OCI-LY1 (cell line): ENCODE measurements around the gene ADCY1.

Experiments used
- H2AFZ ChIP-seq: fragments of 200-600 bp; sonication (generic), shearing (Covaris generic); 2 replicates; pipeline ENCODE4 v1.6.0; 2014; ENCODE audit warnings: antibody characterized with exemption, mild to moderate bottlenecking, low read length
- H3F3A ChIP-seq: fragments of 200-600 bp; sonication (generic), shearing (Covaris generic); 2 replicates; pipeline ENCODE4 v1.6.0; 2014; ENCODE audit warnings: mild to moderate bottlenecking, antibody characterized with exemption, low read length, moderate library complexity; ENCODE audit not compliant: insufficient read depth
- H3K27ac ChIP-seq: fragments of 200-600 bp; sonication (generic); 2 replicates; pipeline ENCODE4 v1.5.1; 2014; ENCODE audit warnings: low read length, mixed run types, mild to moderate bottlenecking, low read depth; ENCODE audit not compliant: poor library complexity, severe bottlenecking
- H3K27me3 ChIP-seq: fragments of 200-600 bp; sonication (generic); 2 replicates; pipeline ENCODE4 v1.6.0; 2014; ENCODE audit warnings: antibody characterized with exemption, mild to moderate bottlenecking, low read length, moderate library complexity; ENCODE audit not compliant: insufficient read depth
- H3K36me3 ChIP-seq: fragments of 200-600 bp; sonication (generic); 2 replicates; pipeline ENCODE4 v1.6.1; 2014; ENCODE audit warnings: mild to moderate bottlenecking, antibody characterized with exemption, low read length, moderate library complexity, mixed read lengths; ENCODE audit not compliant: insufficient read depth
- H3K4me1 ChIP-seq: fragments of 200-600 bp; sonication (generic); 2 replicates; pipeline ENCODE4 v1.5.1; 2014; ENCODE audit warnings: mild to moderate bottlenecking, low read length, moderate library complexity; ENCODE audit not compliant: insufficient read depth, severe bottlenecking
- H3K4me2 ChIP-seq: fragments of 200-600 bp; sonication (generic), shearing (Covaris generic); 2 replicates; pipeline ENCODE4 v1.6.1; 2014; ENCODE audit warnings: low read length
- H3K4me3 ChIP-seq: fragments of 200-600 bp; sonication (generic); 2 replicates; pipeline ENCODE4 v1.5.1; 2014; ENCODE audit warnings: low read length, low read depth, mild to moderate bottlenecking, mixed read lengths; ENCODE audit not compliant: poor library complexity, severe bottlenecking
- H3K79me2 ChIP-seq: fragments of 200-600 bp; shearing (Covaris generic); 2 replicates; pipeline ENCODE4 v1.6.1; 2016; ENCODE audit warnings: mixed run types, low read length, mixed read lengths; ENCODE audit not compliant: insufficient read depth
- H3K9ac ChIP-seq: fragments of 200-600 bp; sonication (generic), shearing (Covaris generic); 2 replicates; pipeline ENCODE4 v1.6.1; 2014; ENCODE audit warnings: mild to moderate bottlenecking, low read length, mixed read lengths
- H3K9me2 ChIP-seq: fragments of 200-600 bp; sonication (generic), shearing (Covaris generic); 2 replicates; pipeline ENCODE4 v1.6.1; 2014; ENCODE audit warnings: low read depth, mild to moderate bottlenecking, low read length, mixed read lengths
- H3K9me3 ChIP-seq: fragments of 200-600 bp; shearing (Covaris generic); 2 replicates; pipeline ENCODE4 v1.6.1; 2014; ENCODE audit warnings: low read length, mixed read lengths
- H4K20me1 ChIP-seq: fragments of 200-600 bp; sonication (generic), shearing (Covaris generic); 2 replicates; pipeline ENCODE4 v1.6.0; 2016; ENCODE audit warnings: mild to moderate bottlenecking, low read length; ENCODE audit not compliant: insufficient read depth
- CTCF ChIP-seq: fragments of 200-600 bp; sonication (generic), shearing (Covaris generic); IDR thresholded peaks from 2 replicates; pipeline ENCODE4 v1.5.1; 2017; ENCODE audit warnings: mild to moderate bottlenecking, antibody characterized with exemption, low read length, moderate library complexity, mixed read lengths
- EZH2 ChIP-seq: fragments of 200-600 bp; sonication (generic), shearing (Covaris generic); IDR thresholded peaks from 2 replicates; pipeline ENCODE4 v1.8.0; 2017; ENCODE audit warnings: borderline replicate concordance, mixed run types, mild to moderate bottlenecking, antibody characterized with exemption, low read length, moderate library complexity, mixed read lengths

The ADCY1 gene

GRCh38 chr7:45638916-45639315 is 64.7 kb downstream of the ADCY1 start:
- no peak overlapping the region for H2AFZ ChIP-seq
- H3K9me2 ChIP-seq: no peaks in the 10 kb centered on the region
- H3K4me2 ChIP-seq: no peak overlapping the region
- H3F3A ChIP-seq: no peaks in the 10 kb centered on the region
- H3K36me3 ChIP-seq: no peaks in the 10 kb centered on the region
- no peaks in the 10 kb centered on the region for H3K9me3 ChIP-seq
- H3K27me3 ChIP-seq: no peaks in the 10 kb centered on the region; the same call in 1 of the 2 replicates
- no peaks in the 10 kb centered on the region for H3K4me1 ChIP-seq
- no peak overlapping the region for H3K9ac ChIP-seq
- no peaks in the 10 kb centered on the region for H3K79me2 ChIP-seq
- no peak overlapping the region for H3K4me3 ChIP-seq
- H3K27ac ChIP-seq: no peak overlapping the region
- no peak for TF ChIP-seq CTCF
- TF ChIP-seq EZH2: no peak
- H4K20me1 ChIP-seq: no peaks in the 10 kb centered on the region

- no peaks in the 10 kb centered on the region for H4K20me1 ChIP-seq
- no peak overlapping the region for H3K27ac ChIP-seq
- H3K27me3 ChIP-seq: no peaks in the 10 kb centered on the region; the same call in 1 of the 2 replicates
- no peak for TF ChIP-seq CTCF
- TF ChIP-seq EZH2: no peak
- H3K4me2 ChIP-seq: no peak overlapping the region
- H2AFZ ChIP-seq: no peak overlapping the region
- no peaks in the 10 kb centered on the region for H3K9me2 ChIP-seq
- no peaks in the 10 kb centered on the region for H3F3A ChIP-seq
- no peaks in the 10 kb centered on the region for H3K79me2 ChIP-seq
- no peak overlapping the region for H3K9ac ChIP-seq
- no peaks in the 10 kb centered on the region for H3K36me3 ChIP-seq
- no peaks in the 10 kb centered on the region for H3K4me1 ChIP-seq
- no peaks in the 10 kb centered on the region for H3K9me3 ChIP-seq
- no peak overlapping the region for H3K4me3 ChIP-seq
Observed at GRCh38 chr7:45642044-45642443, 67.9 kb downstream of the ADCY1 start.

GRCh38 chr7:45643630-45644029 is 69.5 kb downstream of the ADCY1 start:
- Histone ChIP-seq H3K4me1 (no peaks in the 10 kb centered on the region), H3K4me3 (no peak overlapping the region)

More at GRCh38 chr7:45643630-45644029, 69.5 kb downstream of the ADCY1 start:
- Histone ChIP-seq H3K27ac (no peak overlapping the region), H2AFZ (no peak overlapping the region), H4K20me1 (no peaks in the 10 kb centered on the region), H3K36me3 (no peaks in the 10 kb centered on the region), H3K9ac (no peak overlapping the region), H3K79me2 (no peaks in the 10 kb centered on the region), H3K9me2 (no peaks in the 10 kb centered on the region), H3K27me3 (no peaks in the 10 kb centered on the region; the same call in 1 of the 2 replicates), H3K9me3 (no peaks in the 10 kb centered on the region), H3K4me2 (no peak overlapping the region), H3F3A (no peaks in the 10 kb centered on the region)
- TF ChIP-seq EZH2: no peak
- TF ChIP-seq CTCF: no peak
